Fibroblast of pulmonary artery (primary cell): Measurements from ENCODE around the gene ATL1.

Experiments
- DNase-seq: peaks from one replicate; pipeline ENCODE4 v3.0.0-alpha.2; 2010; ENCODE audit warnings: low read depth
- H3K4me3 ChIP-seq: replicated peaks from 2 replicates; pipeline ENCODE4 v1.5.1; 2011; ENCODE audit warnings: low read depth, mild to moderate bottlenecking, control low read depth, low read length, moderate library complexity
- CTCF ChIP-seq: IDR thresholded peaks from 2 replicates; pipeline ENCODE4 v1.5.1; 2011; ENCODE audit warnings: mild to moderate bottlenecking, control low read depth, low read length, inconsistent platforms; ENCODE audit errors: missing control alignments

The ATL1 gene

GRCh38 chr14:50635141-50635540 is 75.2 kb downstream of the ATL1 start:
- no peak overlapping the region for H3K4me3 ChIP-seq
- DNase-seq = no peak
- no peak for TF ChIP-seq CTCF

GRCh38 chr14:50647282-50647681 is 87.3 kb downstream of the ATL1 start:
- H3K4me3 ChIP-seq = no peak overlapping the region
- TF ChIP-seq CTCF = no peak
- no peak for DNase-seq

- no peak for TF ChIP-seq CTCF
- no peak overlapping the region for H3K4me3 ChIP-seq
- no peak for DNase-seq
Observed at GRCh38 chr14:50647753-50648152, 87.8 kb downstream of the ATL1 start.

GRCh38 chr14:50649691-50650090 is 89.7 kb downstream of the ATL1 start:
- no peak for TF ChIP-seq CTCF
- H3K4me3 ChIP-seq = no peak overlapping the region
- DNase-seq = no peak

DNA sequence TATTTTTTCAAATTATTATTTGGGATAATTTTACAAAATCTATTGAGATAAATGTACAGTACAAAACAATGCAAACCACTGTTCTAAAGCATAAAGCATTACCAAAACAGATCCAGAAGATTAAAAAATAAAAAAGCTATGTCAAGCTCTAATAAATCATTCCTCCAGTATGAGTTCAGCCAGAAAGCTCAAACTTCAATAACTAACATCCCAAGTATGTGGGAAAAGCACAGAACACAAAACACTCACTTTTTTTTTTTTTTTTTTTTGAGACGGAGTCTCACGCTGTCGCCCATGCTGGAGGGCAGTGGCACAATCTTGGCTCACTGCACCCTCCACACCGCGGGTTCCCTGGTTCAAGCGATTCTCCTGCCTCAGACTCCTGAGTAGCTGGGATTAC is 96.8 kb downstream of the ATL1 start:
- H3K4me3 ChIP-seq = no peak overlapping the region
- no peak for TF ChIP-seq CTCF
- no peak for DNase-seq

- TF ChIP-seq CTCF = no peak
- peak overlapping the region; percentile 24 for H3K4me3 ChIP-seq
- DNase-seq = no peak
Observed at GRCh38 chr14:50657753-50658152, 97.8 kb downstream of the ATL1 start.

- DNase-seq = peak; percentile 82
- peak overlapping the region; percentile 24 for H3K4me3 ChIP-seq
- TF ChIP-seq CTCF = no peak
Observed at GRCh38 chr14:50658203-50658602, 98.3 kb downstream of the ATL1 start.
